Smooth muscle cell (in vitro differentiated cells): ENCODE measurements around the gene TBL1X. TPM values are rescaled to one million over a fixed set of nuclear protein-coding genes. Genes with fewer than 3 reads are reported as not detected.

Experiments used
- DNase-seq: peaks from one replicate; lab custom pipeline; 2025; ENCODE audit not compliant: unreplicated experiment; lab: John Stamatoyannopoulos, UW
- H2AFZ ChIP-seq: fragments of 200-600 bp; sonication (generic); 2 replicates; pipeline ENCODE4 v1.6.0; 2016; ENCODE audit warnings: antibody characterized with exemption, low read depth, mild to moderate bottlenecking
- H3F3A ChIP-seq: fragments of 200-600 bp; sonication (generic); 2 replicates; pipeline ENCODE4 v1.6.0; 2017; ENCODE audit warnings: antibody characterized with exemption, low read depth
- H3K27ac ChIP-seq: fragments of 200-600 bp; sonication (generic); 2 replicates; pipeline ENCODE4 v1.5.1; 2016; ENCODE audit warnings: low read depth, mild to moderate bottlenecking
- H3K27me3 ChIP-seq: fragments of 200-600 bp; sonication (generic); 2 replicates; pipeline ENCODE4 v1.6.1; 2016; ENCODE audit warnings: low read depth, mild to moderate bottlenecking
- H3K36me3 ChIP-seq: fragments of 200-600 bp; sonication (generic); 2 replicates; pipeline ENCODE4 v1.5.1; 2016; ENCODE audit warnings: low read depth
- H3K4me1 ChIP-seq: fragments of 200-600 bp; sonication (generic); 2 replicates; pipeline ENCODE4 v1.5.1; 2016; ENCODE audit warnings: low read depth
- H3K4me2 ChIP-seq: fragments of 200-600 bp; sonication (generic); 2 replicates; pipeline ENCODE4 v1.6.0; 2016; ENCODE audit warnings: mild to moderate bottlenecking
- H3K4me3 ChIP-seq: fragments of 200-600 bp; sonication (generic); 2 replicates; pipeline ENCODE4 v1.5.1; 2016; ENCODE audit warnings: mild to moderate bottlenecking
- H3K79me2 ChIP-seq: fragments of 200-600 bp; sonication (generic); 2 replicates; pipeline ENCODE4 v1.6.0; 2016; ENCODE audit warnings: low read depth, mild to moderate bottlenecking
- H3K9ac ChIP-seq: fragments of 200-600 bp; sonication (generic); 2 replicates; pipeline ENCODE4 v1.6.0; 2016; ENCODE audit warnings: low read depth
- H3K9me3 ChIP-seq: fragments of 200-600 bp; sonication (generic); replicated peaks from 2 replicates; pipeline ENCODE4 v1.5.1; 2016; ENCODE audit warnings: low read depth
- H4K20me1 ChIP-seq: fragments of 200-600 bp; sonication (generic); 2 replicates; pipeline ENCODE4 v1.6.0; 2016; ENCODE audit warnings: low read depth
- CTCF ChIP-seq: fragments of 200-600 bp; sonication (generic); IDR thresholded peaks from 2 replicates; pipeline ENCODE4 v1.5.1; 2017; ENCODE audit warnings: borderline replicate concordance, mild to moderate bottlenecking, antibody characterized with exemption; ENCODE audit not compliant: insufficient read depth, poor library complexity, severe bottlenecking
- WGBS: methylation state at CpG from one replicate; pipeline ENCODE4 v1.1.7; 2016; ENCODE audit warnings: low lambda C conversion rate; 5-methylcytosine and 5-hydroxymethylcytosine counted together
- polyA plus RNA-seq: library from polyadenylated mRNA; unstranded; fragments of >200 nt; fragmentation: Nextera tagmentation; extraction: Ambion mirVana; gene quantifications from 2 replicates; pipeline ENCODE4 v1.2.1, GENCODE V29; 2016
- total RNA-seq: library from RNA; depleted of rRNA; stranded (reverse); fragments of >200 nt; gene quantifications from 2 replicates; pipeline ENCODE4 v1.2.3, GENCODE V29; 2014

The TBL1X gene
- total and polyA plus RNA-seq, 2 experiments from 2014 or later: 9.0 to 9.8 TPM

GRCh38 chrX:9604111-9604907, 139.5 kb downstream of the TBL1X start:
- Histone ChIP-seq H3K4me1 (no peaks in the 10 kb centered on the region), H4K20me1 (no peaks in the 10 kb centered on the region), H3K36me3 (no peaks in the 10 kb centered on the region), H3K9ac (no peak overlapping the region), H3K27ac (no peak overlapping the region), H2AFZ (no peak overlapping the region), H3K9me3 (no peaks in the 10 kb centered on the region), H3K4me2 (no peak overlapping the region), H3K27me3 (no peaks in the 10 kb centered on the region), H3K79me2 (no peaks in the 10 kb centered on the region), H3F3A (no peaks in the 10 kb centered on the region), H3K4me3 (no peak overlapping the region)
- DNase-seq: no peak
- no peak for TF ChIP-seq CTCF
- WGBS: 86% methylated on average over 17 of the region's 17 CpGs

GRCh38 chrX:9604908-9605306, 140.0 kb downstream of the TBL1X start:
- Histone ChIP-seq H3F3A (no peaks in the 10 kb centered on the region), H3K4me2 (no peak overlapping the region), H3K4me3 (no peak overlapping the region), H3K27ac (no peak overlapping the region), H3K27me3 (no peaks in the 10 kb centered on the region), H3K4me1 (no peaks in the 10 kb centered on the region), H3K36me3 (no peaks in the 10 kb centered on the region), H3K9ac (no peak overlapping the region), H2AFZ (no peak overlapping the region), H4K20me1 (peaks cover 5% of the 10 kb centered on the region), H3K79me2 (no peaks in the 10 kb centered on the region), H3K9me3 (no peaks in the 10 kb centered on the region)
- WGBS: 85% methylated on average over 8 of the region's 8 CpGs
- TF ChIP-seq CTCF: no peak
- no peak for DNase-seq

- no peak overlapping the region for H3K4me3 ChIP-seq
- H3K9ac ChIP-seq: no peak overlapping the region
- H3K27me3 ChIP-seq: no peaks in the 10 kb centered on the region
- H4K20me1 ChIP-seq: peaks cover 6% of the 10 kb centered on the region
- H3K36me3 ChIP-seq: no peaks in the 10 kb centered on the region
- no peak overlapping the region for H2AFZ ChIP-seq
- DNase-seq: no peak
- no peaks in the 10 kb centered on the region for H3F3A ChIP-seq
- no peaks in the 10 kb centered on the region for H3K4me1 ChIP-seq
- no peak overlapping the region for H3K27ac ChIP-seq
- no peaks in the 10 kb centered on the region for H3K79me2 ChIP-seq
- no peak for TF ChIP-seq CTCF
- no peaks in the 10 kb centered on the region for H3K9me3 ChIP-seq
- no peak overlapping the region for H3K4me2 ChIP-seq
These were observed 140.6 kb downstream of the TBL1X start for GRCh38 chrX:9605484-9605883.

- Histone ChIP-seq H3K4me3 (no peak overlapping the region), H3K4me2 (no peak overlapping the region), H3K9me3 (no peaks in the 10 kb centered on the region), H3K36me3 (no peaks in the 10 kb centered on the region), H3K9ac (no peak overlapping the region), H4K20me1 (peaks cover 6% of the 10 kb centered on the region), H3F3A (no peaks in the 10 kb centered on the region), H3K27ac (no peak overlapping the region), H3K79me2 (no peaks in the 10 kb centered on the region), H3K4me1 (no peaks in the 10 kb centered on the region), H2AFZ (no peak overlapping the region), H3K27me3 (no peaks in the 10 kb centered on the region)
- DNase-seq: no peak
- 85% methylated on average over 7 of the region's 7 CpGs for WGBS
- TF ChIP-seq CTCF: no peak
These were observed 142.1 kb downstream of the TBL1X start for GRCh38 chrX:9606971-9607370.
